T-cell (primary cell): ENCODE measurements around the gene CPLANE1. TPM values are rescaled to one million over a fixed set of nuclear protein-coding genes. Genes with fewer than 3 reads are reported as not detected.

Source experiments
- ATAC-seq, 4 experiments: fragments of 200-7000 bp in 3 of 4; fragments of 150-1000 bp in 1 of 4; cut with Tn5 transposase; replicated peaks in 1 of 4; 1 replicate in 3 of 4; 2 replicates in 1 of 4; pipeline ENCODE4 v1.10.0; 2021; ENCODE audit warnings: moderate library complexity in 3 of 4, mild to moderate bottlenecking in 2 of 4, moderate number of reproducible peaks in 1 of 4
- CTCF ChIA-PET, 2 donors: fragments of 300-600 bp; sonication (Branson Sonifier 250); formaldehyde crosslinking; loops; one replicate each; lab custom pipeline; 2022; ENCODE audit warnings: antibody characterized with exemption in 2 of 2; lab: Charles Lee
- POLR2A ChIA-PET, 2 donors: fragments of 300-600 bp; sonication (Branson Sonifier 250); formaldehyde crosslinking; loops; one replicate each; lab custom pipeline; 2022; ENCODE audit warnings: antibody characterized with exemption in 2 of 2; lab: Charles Lee
- DNase-seq, 35 experiments: peaks; one replicate each; pipeline versions ENCODE4 v3.0.0 to v3.0.0-alpha.2; 2013 to 2023
- H3K27ac ChIP-seq: one replicate; pipeline ENCODE4 v1.5.1; 2013; ENCODE audit warnings: low read length
- H3K27me3 ChIP-seq, 2 experiments: replicated peaks in 1 of 2; 1 replicate in 1 of 2; 2 replicates in 1 of 2; pipeline versions ENCODE4 v1.6.1 to v1.7.0; 2013; ENCODE audit warnings: low read length in 1 of 2, mixed read lengths in 1 of 2; ENCODE audit not compliant: control insufficient read depth in 2 of 2, insufficient read depth in 2 of 2; ENCODE audit errors: extremely low read depth in 1 of 2
- H3K36me3 ChIP-seq, 2 donors: 1 replicate in 1 of 2; 2 replicates in 1 of 2; pipeline versions ENCODE4 v1.6.1 to v1.7.0; 2013; ENCODE audit warnings: low read length in 1 of 2; ENCODE audit not compliant: control insufficient read depth in 2 of 2, insufficient read depth in 1 of 2; ENCODE audit errors: extremely low read depth in 1 of 2
- H3K4me1 ChIP-seq, 2 experiments: 1 replicate in 1 of 2; 2 replicates in 1 of 2; pipeline versions ENCODE4 v1.6.1 to v1.7.0; 2013; ENCODE audit warnings: low read length in 2 of 2, mixed read lengths in 1 of 2; ENCODE audit not compliant: insufficient read depth in 2 of 2, control insufficient read depth in 1 of 2; ENCODE audit errors: extremely low read depth in 1 of 2
- H3K4me3 ChIP-seq, 2 donors: 1 replicate in 1 of 2; 2 replicates in 1 of 2; pipeline versions ENCODE4 v1.5.1 to v1.7.0; 2013; ENCODE audit warnings: mild to moderate bottlenecking in 2 of 2, low read length in 1 of 2, moderate library complexity in 1 of 2; ENCODE audit not compliant: control insufficient read depth in 1 of 2; ENCODE audit errors: extremely low read depth in 1 of 2
- H3K9me3 ChIP-seq: 2 replicates; pipeline ENCODE4 v1.7.0; 2013
- H3K27ac Mint-ChIP-seq, 2 donors: one replicate each; pipeline ENCODE4 v1.8.0; 2020 to 2021; ENCODE audit warnings: mild to moderate bottlenecking in 2 of 2, mixed read lengths in 2 of 2
- H3K27me3 Mint-ChIP-seq, 2 donors: one replicate each; pipeline ENCODE4 v1.8.0; 2021 to 2022; ENCODE audit warnings: mixed read lengths in 2 of 2
- H3K36me3 Mint-ChIP-seq: one replicate; pipeline ENCODE4 v1.8.0; 2021; ENCODE audit warnings: mixed read lengths
- H3K4me1 Mint-ChIP-seq, 3 donors: one replicate each; pipeline ENCODE4 v1.8.0; 2020 to 2022; ENCODE audit warnings: mixed read lengths in 3 of 3, mild to moderate bottlenecking in 1 of 3
- H3K4me3 Mint-ChIP-seq, 3 donors: one replicate each; pipeline ENCODE4 v1.8.0; 2020 to 2022; ENCODE audit warnings: mild to moderate bottlenecking in 3 of 3, mixed read lengths in 3 of 3, moderate library complexity in 3 of 3
- H3K9me3 Mint-ChIP-seq, 3 donors: one replicate each; pipeline ENCODE4 v1.8.0; 2020 to 2022; ENCODE audit warnings: mixed read lengths in 3 of 3
- WGBS: methylation state at CpG from one replicate; pipeline ENCODE4 v1.1.5; 2013; ENCODE audit warnings: missing lambda C conversion rate; ENCODE audit not compliant: insufficient coverage; 5-methylcytosine and 5-hydroxymethylcytosine counted together
- total RNA-seq, 35 experiments: library from RNA in 6 of 35; stranded (reverse) in 6 of 35; fragments of 120-200 nt in 1 of 35; gene quantifications; one replicate each; pipeline versions ENCODE4 v1.2.1 to v1.2.4 and lab custom pipeline; 2013 to 2026

Gene CPLANE1
- total RNA-seq, 5 donors from 2014 or later (not counting 1 experiment from before 2014, with no cell fraction given): 5.1 to 9.4 (median 7.7) TPM

DNA sequence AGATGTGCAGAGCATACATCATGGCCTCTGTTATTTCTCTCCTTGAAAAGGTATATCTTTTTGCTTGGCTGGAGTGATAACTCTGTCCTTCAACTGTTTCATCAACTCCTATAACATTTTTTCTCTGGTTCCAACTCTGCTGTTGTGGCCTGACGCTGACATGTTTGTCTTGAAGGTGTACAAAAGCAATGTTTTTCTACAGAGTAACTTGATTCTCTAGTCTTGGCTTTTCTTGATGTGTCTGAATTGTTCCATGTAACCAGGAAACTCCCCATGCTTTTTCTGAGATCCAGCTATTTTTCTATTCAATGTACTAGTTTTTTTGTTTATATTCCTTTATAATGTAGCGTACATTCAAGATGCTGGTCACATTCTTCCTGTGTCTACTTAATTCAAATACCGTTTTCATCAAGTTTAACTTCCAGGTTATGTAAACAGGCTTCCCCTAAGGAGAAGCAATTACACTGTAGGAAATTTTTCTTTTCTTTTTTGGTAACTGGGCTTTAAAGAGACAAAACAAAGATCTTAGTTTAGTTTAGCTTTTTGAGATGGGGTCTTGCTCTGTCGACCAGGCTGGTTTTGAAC lies 6.7 kb upstream of the CPLANE1 start:
- ChIA-PET CTCF (no interaction called here), POLR2A (no interaction called here)
- H3K9me3 ChIP-seq: no peaks in the 10 kb centered on the region
- Mint-ChIP-seq H3K27me3 (no peaks in the 10 kb centered on the region), H3K4me3 (no peak overlapping the region), H3K36me3 (no peaks in the 10 kb centered on the region), H3K4me1 (no peaks in the 10 kb centered on the region), H3K27ac (no peak overlapping the region), H3K9me3 (peaks cover 0 to 7% (median 0%) of the 10 kb centered on the region in 3 donors)
- H3K4me1 ChIP-seq: no peaks in the 10 kb centered on the region
- no peaks in the 10 kb centered on the region for H3K36me3 ChIP-seq
- no peak overlapping the region for H3K4me3 ChIP-seq
- ATAC-seq: no peak
- no peak overlapping the region for H3K27ac ChIP-seq
- H3K27me3 ChIP-seq: no peaks in the 10 kb centered on the region
- WGBS: no CpG with 5 or more reads among the region's 4 CpGs
- no peak for DNase-seq

DNA sequence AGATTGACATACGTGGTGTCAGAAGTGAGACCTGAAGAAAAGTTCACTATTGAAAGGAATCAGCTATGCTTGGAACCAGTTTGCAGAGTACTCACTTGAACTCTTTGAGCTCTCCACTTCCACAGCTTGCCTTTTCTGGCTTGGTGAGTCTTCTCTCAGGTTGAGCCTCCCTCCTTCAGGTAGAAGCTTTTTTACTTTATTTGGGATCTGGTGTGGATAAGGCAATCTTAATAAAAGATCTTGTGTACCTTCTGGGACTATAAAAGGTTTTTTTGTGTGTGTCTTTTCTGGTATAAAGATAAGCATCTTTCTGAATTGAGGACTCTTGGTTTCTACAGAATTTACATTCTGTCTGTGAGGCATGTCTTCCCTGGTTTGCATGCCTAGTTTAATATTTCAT lies 5.4 kb upstream of the CPLANE1 start:
- Histone ChIP-seq H3K27ac (no peak overlapping the region), H3K4me1 (peaks cover 0 to 4% of the 10 kb centered on the region in 2 experiments), H3K36me3 (no peaks in the 10 kb centered on the region), H3K4me3 (no peak overlapping the region), H3K27me3 (peaks cover 0 to 3% of the 10 kb centered on the region in 2 experiments), H3K9me3 (no peaks in the 10 kb centered on the region)
- POLR2A ChIA-PET: no interaction called here
- ATAC-seq: no peak
- WGBS: no CpG with 5 or more reads among the region's 1 CpG
- CTCF ChIA-PET: no interaction called here
- no peaks in the 10 kb centered on the region for H3K36me3 Mint-ChIP-seq
- peaks cover 4 to 6% (median 6%) of the 10 kb centered on the region in 3 donors for H3K4me1 Mint-ChIP-seq
- no peak overlapping the region for H3K27ac Mint-ChIP-seq
- no peak overlapping the region for H3K4me3 Mint-ChIP-seq
- no peak for DNase-seq
- no peaks in the 10 kb centered on the region for H3K27me3 Mint-ChIP-seq
- H3K9me3 Mint-ChIP-seq: peaks cover 0 to 7% (median 0%) of the 10 kb centered on the region in 3 donors

DNA sequence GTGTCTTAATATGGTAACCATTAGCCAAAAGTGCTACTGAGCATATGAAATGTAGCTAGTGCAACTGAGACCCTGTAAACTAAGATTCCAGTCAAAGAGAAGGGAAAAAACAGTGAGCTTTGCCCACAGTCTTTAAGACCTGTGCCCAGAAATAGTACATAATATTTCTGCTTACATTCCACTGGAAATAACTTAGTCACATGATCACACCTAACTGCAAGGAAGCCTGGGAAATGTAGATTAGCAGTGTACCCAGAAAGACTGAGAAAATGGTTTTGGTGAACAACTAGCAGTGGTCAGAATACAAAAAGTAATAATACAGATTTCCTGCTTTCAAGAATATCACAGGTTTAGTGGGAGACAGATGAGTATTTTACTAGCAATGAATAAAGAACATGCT lies 2.5 kb upstream of the CPLANE1 start:
- Histone ChIP-seq H3K4me3 (no peak overlapping the region), H3K36me3 (no peaks in the 10 kb centered on the region), H3K9me3 (no peaks in the 10 kb centered on the region), H3K27ac (no peak overlapping the region), H3K27me3 (peaks cover 0 to 4% of the 10 kb centered on the region in 2 experiments), H3K4me1 (peaks cover 8 to 17% of the 10 kb centered on the region in 2 experiments)
- H3K4me1 Mint-ChIP-seq: peaks cover 14 to 20% (median 16%) of the 10 kb centered on the region in 3 donors
- no peaks in the 10 kb centered on the region for H3K27me3 Mint-ChIP-seq
- CTCF ChIA-PET: no interaction called here
- no peaks in the 10 kb centered on the region for H3K36me3 Mint-ChIP-seq
- peak overlapping the region in 1 of 3 donors; percentile 93 for H3K4me3 Mint-ChIP-seq
- peak overlapping the region in 1 of 2 donors; percentile 41 for H3K27ac Mint-ChIP-seq
- DNase-seq (no peak), ATAC-seq (no peak)
- POLR2A ChIA-PET: no interaction called here
- H3K9me3 Mint-ChIP-seq: peaks cover 0 to 7% (median 0%) of the 10 kb centered on the region in 3 donors

DNA sequence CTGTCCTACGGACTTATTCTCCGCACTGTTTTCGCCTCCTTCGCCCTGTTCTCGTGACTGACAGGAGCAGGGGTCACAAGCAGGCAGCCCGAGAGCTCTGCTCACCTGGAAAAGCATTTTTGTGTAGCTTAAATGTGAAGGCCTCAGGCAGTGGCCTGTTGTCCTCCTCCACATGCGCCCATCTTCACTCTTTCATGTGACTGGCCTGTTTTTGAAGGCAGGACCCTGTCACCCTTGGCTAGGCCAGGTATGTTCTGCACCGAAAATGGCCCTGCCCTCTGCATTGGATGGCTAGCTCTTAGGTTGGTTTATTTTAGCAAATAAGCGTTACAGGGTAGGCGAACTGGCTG lies 614 bp upstream of the CPLANE1 start:
- Histone ChIP-seq H3K27ac (no peak overlapping the region), H3K4me3 (peak overlapping the region; percentile 49 to 89), H3K4me1 (peaks cover 8 to 17% of the 10 kb centered on the region in 2 experiments), H3K9me3 (no peaks in the 10 kb centered on the region), H3K27me3 (peaks cover 0 to 4% of the 10 kb centered on the region in 2 experiments), H3K36me3 (no peaks in the 10 kb centered on the region)
- 89% methylated on average over 6 of the region's 10 CpGs for WGBS
- Mint-ChIP-seq H3K27me3 (no peaks in the 10 kb centered on the region), H3K27ac (peak overlapping the region; percentile 20 to 86), H3K4me3 (peak overlapping the region; percentile 85 to 93 (median 87)), H3K9me3 (peaks cover 0 to 7% (median 0%) of the 10 kb centered on the region in 3 donors), H3K36me3 (no peaks in the 10 kb centered on the region), H3K4me1 (peaks cover 15 to 21% (median 20%) of the 10 kb centered on the region in 3 donors)
- DNase-seq (peak in 1 of 35 experiments; percentile 2), ATAC-seq (peak in 1 of 4 experiments; percentile 3)
- CTCF ChIA-PET: no interaction called here
- POLR2A ChIA-PET: no interaction called here

DNA sequence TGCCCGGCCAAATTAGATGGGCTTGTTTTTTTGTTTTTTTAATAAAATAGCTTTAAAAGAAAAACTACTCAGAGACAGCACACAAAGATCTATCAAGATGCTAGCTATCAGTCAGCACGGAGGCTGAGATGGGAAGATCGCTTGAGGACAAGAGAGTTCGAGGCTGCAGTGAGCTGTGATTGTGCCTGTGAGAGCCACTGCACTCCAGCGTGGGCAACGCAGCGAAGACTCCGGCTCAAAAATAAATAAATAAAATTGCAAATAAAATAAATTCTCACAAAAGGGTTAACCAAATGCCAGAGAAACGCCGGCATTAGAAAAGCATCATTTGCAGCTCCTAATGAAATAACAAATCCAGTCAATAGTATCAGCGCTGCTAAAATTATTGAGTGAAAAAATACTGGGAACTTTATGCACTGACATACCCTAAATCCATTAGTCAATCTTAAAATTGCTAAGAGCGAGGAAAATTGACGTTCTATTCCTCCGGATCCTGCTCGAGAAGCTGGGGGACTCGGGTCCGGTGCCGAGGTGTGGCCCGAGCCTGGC lies 681 bp downstream of the CPLANE1 start:
- Histone ChIP-seq H3K27me3 (peaks cover 0 to 4% of the 10 kb centered on the region in 2 experiments), H3K4me1 (peaks cover 8 to 17% of the 10 kb centered on the region in 2 experiments), H3K36me3 (no peaks in the 10 kb centered on the region), H3K4me3 (peak overlapping the region; percentile 88 to 89), H3K27ac (no peak overlapping the region), H3K9me3 (no peaks in the 10 kb centered on the region)
- Mint-ChIP-seq H3K4me1 (peaks cover 15 to 21% (median 20%) of the 10 kb centered on the region in 3 donors), H3K4me3 (peak overlapping the region; percentile 77 to 93 (median 77)), H3K9me3 (no peaks in the 10 kb centered on the region), H3K36me3 (no peaks in the 10 kb centered on the region), H3K27ac (peak overlapping the region in 1 of 2 donors; percentile 66), H3K27me3 (no peaks in the 10 kb centered on the region)
- ATAC-seq (no peak), DNase-seq (peak in 1 of 35 experiments; percentile 12)
- ChIA-PET POLR2A (interaction anchor here in 1 of 2 donors (0.7 kb wide), 1 partner anchor 511 kb away, joined by 3 read pairs; no protein-coding TSS in a partner anchor), CTCF (interaction anchor here in 1 of 2 donors (0.5 kb wide), 2 partner anchors 33 to 131 kb away, joined by 4 to 8 read pairs; no protein-coding TSS in a partner anchor)
- 0% methylated on average over 8 of the region's 19 CpGs for WGBS

DNA sequence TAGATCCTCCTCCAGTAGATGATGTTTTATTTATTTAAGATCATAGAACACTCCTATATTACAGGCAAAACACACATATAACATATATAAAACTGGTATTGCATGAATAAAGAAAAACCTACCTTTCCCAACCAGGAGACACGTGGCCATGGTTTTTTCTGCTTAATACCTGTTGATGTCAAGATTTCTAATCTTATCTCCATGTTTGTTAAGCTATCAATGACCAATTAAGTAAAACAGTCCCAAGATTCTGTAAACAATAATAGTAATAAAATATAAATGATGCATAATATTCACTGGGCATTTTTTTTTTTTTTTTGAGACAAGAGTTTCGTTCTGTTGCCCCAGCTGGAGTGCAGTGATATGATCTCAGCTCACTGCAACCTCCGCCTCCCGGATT lies 1.7 kb downstream of the CPLANE1 start:
- ATAC-seq: no peak
- CTCF ChIA-PET: no interaction called here

More for the DNA sequence above, 1.7 kb downstream of the CPLANE1 start:
- H3K36me3 Mint-ChIP-seq: peaks cover 4% of the 10 kb centered on the region
- peaks cover 0 to 4% of the 10 kb centered on the region in 2 experiments for H3K27me3 ChIP-seq
- no peak overlapping the region for H3K27ac ChIP-seq
- H3K4me3 ChIP-seq: no peak overlapping the region
- no peaks in the 10 kb centered on the region for H3K9me3 ChIP-seq
- no peak for DNase-seq
- no peaks in the 10 kb centered on the region for H3K36me3 ChIP-seq
- no peaks in the 10 kb centered on the region for H3K9me3 Mint-ChIP-seq
- WGBS: 100% methylated on average over 2 of the region's 4 CpGs
- no peak overlapping the region for H3K27ac Mint-ChIP-seq
- H3K4me1 Mint-ChIP-seq: peaks cover 15 to 21% (median 20%) of the 10 kb centered on the region in 3 donors
- peak overlapping the region; percentile 47 to 93 (median 77) for H3K4me3 Mint-ChIP-seq
- H3K27me3 Mint-ChIP-seq: no peaks in the 10 kb centered on the region
- peaks cover 8 to 17% of the 10 kb centered on the region in 2 experiments for H3K4me1 ChIP-seq
- POLR2A ChIA-PET: interaction anchor here (0.6 kb wide), 3 partner anchors 8 to 168 kb away, joined by 3 to 5 read pairs (median 4); no protein-coding TSS in a partner anchor
